Body of pancreas (tissue), 4 donors: Measurements from ENCODE around the gene RASA2. TPM values are rescaled to one million over a fixed set of nuclear protein-coding genes. Genes with fewer than 3 reads are reported as not detected.

ENCODE experiments used
- ATAC-seq: fragments of 150-250 bp; one replicate; pipeline ENCODE4 v1.9.1; 2016
- DNase-seq, 4 donors: peaks; one replicate each; pipeline ENCODE4 v3.0.0-alpha.2; 2019
- H3K27ac ChIP-seq, 4 donors: fragments of 200-600 bp; sonication (generic); 1 replicate in 3 of 4; 2 replicates in 1 of 4; pipeline versions ENCODE4 v1.5.1 to v1.6.1; 2016 to 2019; ENCODE audit warnings: mild to moderate bottlenecking in 1 of 4, mixed read lengths in 1 of 4, moderate library complexity in 1 of 4
- H3K27me3 ChIP-seq, 2 donors: fragments of 200-600 bp; sonication (generic); one replicate each; pipeline ENCODE4 v1.6.0; 2016; ENCODE audit warnings: mild to moderate bottlenecking in 1 of 2
- H3K36me3 ChIP-seq, 2 donors: fragments of 200-600 bp; sonication (generic); replicated peaks in 1 of 2; 2 replicates each; pipeline ENCODE4 v1.5.1; 2016; ENCODE audit warnings: low read depth in 2 of 2; ENCODE audit not compliant: insufficient read depth in 1 of 2
- H3K4me1 ChIP-seq: fragments of 200-600 bp; sonication (generic); one replicate; pipeline ENCODE4 v1.6.0; 2016
- H3K4me3 ChIP-seq, 2 donors: fragments of 200-600 bp; sonication (generic); 1 replicate in 1 of 2; 2 replicates in 1 of 2; pipeline ENCODE4 v1.5.1; 2016 to 2019
- H3K9me3 ChIP-seq, 3 donors: fragments of 200-600 bp; sonication (generic); 1 replicate in 2 of 3; 2 replicates in 1 of 3; pipeline ENCODE4 v1.5.1; 2016
- CTCF ChIP-seq, 7 experiments: fragments of 450-650 bp in 4 of 7; fragments of 200-600 bp in 3 of 7; sonication (generic) in 3 of 7; IDR thresholded peaks; one replicate each; pipeline ENCODE4 v1.5.1; 2016 to 2019; ENCODE audit warnings: antibody characterized with exemption in 7 of 7
- POLR2A ChIP-seq, 3 donors: fragments of 450-650 bp; IDR thresholded peaks; one replicate each; pipeline ENCODE4 v1.6.1; 2016; ENCODE audit warnings: antibody characterized with exemption in 3 of 3, mild to moderate bottlenecking in 2 of 3
- WGBS, 2 donors: methylation state at CpG; one replicate each; pipeline ENCODE4 v1.1.5; 2017; 5-methylcytosine and 5-hydroxymethylcytosine counted together
- intact Hi-C: fragments of 100-400 bp; cut with DNase I; formaldehyde crosslinking; loops from one replicate; pipeline ENCODE4 v1.15.1; 2023
- total RNA-seq, 2 donors: library from RNA; depleted of rRNA; stranded (reverse); fragments of >200 nt; gene quantifications; one replicate each; pipeline ENCODE4 v1.1.0, GENCODE V29; 2016

RASA2 gene
- total RNA-seq, 2 donors from 2014 or later = 6.9 to 19.2 TPM

GRCh38 chr3:141460097-141460704, 26.6 kb upstream of the RASA2 start:
- DNase-seq = peak; percentile 87 to 91 (median 88)
- WGBS, 2 donors = 17 to 24% methylated on average over 9 to 10 of the region's 10 CpGs
- no peaks in the 10 kb centered on the region for H3K9me3 ChIP-seq
- ATAC-seq = peak; percentile 92
- intact Hi-C loops = loop anchor here (5.0 kb wide), 1 partner anchor 97 kb away; no protein-coding TSS in a partner anchor
- no peaks in the 10 kb centered on the region for H3K36me3 ChIP-seq
- H3K4me3 ChIP-seq = no peak overlapping the region
- no peak overlapping the region for H3K27ac ChIP-seq
- H3K4me1 ChIP-seq = peaks cover 8% of the 10 kb centered on the region
- TF ChIP-seq CTCF (IDR thresholded peaks at IDR 0.05) (peak; percentile 76 to 87 (median 84)), POLR2A (IDR thresholded peaks at IDR 0.05) (no peak)
- no peaks in the 10 kb centered on the region for H3K27me3 ChIP-seq

- Histone ChIP-seq H3K4me3 (no peak overlapping the region), H3K27ac (no peak overlapping the region), H3K4me1 (peaks cover 5% of the 10 kb centered on the region), H3K36me3 (no peaks in the 10 kb centered on the region), H3K9me3 (no peaks in the 10 kb centered on the region), H3K27me3 (no peaks in the 10 kb centered on the region)
- TF ChIP-seq POLR2A (IDR thresholded peaks at IDR 0.05) = no peak
- no peak for TF ChIP-seq CTCF (IDR thresholded peaks at IDR 0.05)
- no peak for DNase-seq
- no peak for ATAC-seq
- intact Hi-C loops = loop anchor here (5.0 kb wide), 1 partner anchor 95 kb away; no protein-coding TSS in a partner anchor
- WGBS, 2 donors = 46 to 56% methylated on average over 3 of the region's 3 CpGs
These were observed 24.5 kb upstream of the RASA2 start for GRCh38 chr3:141462176-141462859.

GRCh38 chr3:141465221-141465620, 21.6 kb upstream of the RASA2 start:
- DNase-seq = no peak
- TF ChIP-seq POLR2A (IDR thresholded peaks at IDR 0.05) (no peak), CTCF (IDR thresholded peaks at IDR 0.05) (peak in 2 of 7 experiments; percentile 8 to 16)
- H3K27ac ChIP-seq = no peak overlapping the region
- 64 to 79% methylated on average over 2 of the region's 2 CpGs for WGBS, 2 donors
- no peaks in the 10 kb centered on the region for H3K27me3 ChIP-seq
- H3K9me3 ChIP-seq = no peaks in the 10 kb centered on the region
- H3K36me3 ChIP-seq = no peaks in the 10 kb centered on the region
- intact Hi-C loops = no loop called here
- H3K4me1 ChIP-seq = peaks cover 5% of the 10 kb centered on the region
- H3K4me3 ChIP-seq = no peak overlapping the region
- ATAC-seq = no peak

GRCh38 chr3:141466633-141467169, 20.1 kb upstream of the RASA2 start:
- no peak overlapping the region for H3K27ac ChIP-seq
- peaks cover 5% of the 10 kb centered on the region for H3K4me1 ChIP-seq
- no peaks in the 10 kb centered on the region for H3K27me3 ChIP-seq
- no peak for DNase-seq
- intact Hi-C loops = no loop called here
- ATAC-seq = no peak
- H3K36me3 ChIP-seq = no peaks in the 10 kb centered on the region
- TF ChIP-seq POLR2A (IDR thresholded peaks at IDR 0.05) = no peak
- no peak for TF ChIP-seq CTCF (IDR thresholded peaks at IDR 0.05)
- WGBS, 2 donors = 85 to 91% methylated on average over 3 of the region's 3 CpGs
- no peaks in the 10 kb centered on the region for H3K9me3 ChIP-seq
- H3K4me3 ChIP-seq = no peak overlapping the region
